Measurements from ENCODE around the gene ZNF793.

ZNF793 gene

DNA sequence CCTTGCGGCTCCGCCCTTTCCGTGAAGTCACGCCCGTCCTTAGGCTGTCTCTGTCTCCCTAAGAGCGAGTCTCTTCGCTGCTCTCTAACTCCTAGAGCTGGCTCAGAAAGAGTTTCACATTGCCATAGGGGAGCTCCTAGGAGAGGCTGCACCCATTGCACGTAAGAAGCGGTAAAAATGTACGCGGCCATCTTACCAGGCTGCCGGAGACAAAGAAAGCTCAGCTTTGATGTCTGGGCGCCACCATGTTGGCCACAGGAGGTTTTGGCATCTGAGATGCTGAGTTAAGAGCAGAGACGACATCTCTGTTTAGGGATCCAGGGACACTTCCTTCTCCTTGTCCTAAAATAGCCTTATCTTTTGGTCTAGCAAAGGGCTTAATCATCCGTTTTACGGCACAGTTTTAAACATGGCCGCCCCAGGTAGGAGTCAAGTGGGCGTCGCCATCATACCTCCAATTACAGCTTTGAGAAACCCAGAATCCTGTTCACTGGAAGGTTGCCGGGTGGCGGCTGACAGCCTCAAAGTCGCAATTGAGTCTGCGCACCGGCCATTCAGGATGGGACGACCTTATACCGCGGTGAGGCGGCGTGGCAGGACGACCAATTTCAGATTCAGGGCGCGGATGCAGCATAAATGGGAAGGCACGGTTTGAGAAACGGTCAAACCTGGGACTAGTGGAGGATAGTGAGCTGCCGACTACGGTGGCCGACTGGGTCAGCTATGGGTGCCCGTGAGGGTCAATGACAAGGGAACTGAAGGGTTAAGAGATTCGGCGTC lies at the start of gene ZNF793:
ZNF793 (plus strand) TSS at position 553 of the 780 bp plus-strand sequence. CDS start 16,501 bp downstream, outside the sequence.
- DNase-seq: peak in 50 of 51 donors; percentile 28 to 96 (median 80)

- peak in 2 of 51 donors; percentile 5 to 45 for DNase-seq
Measured at GRCh38 chr19:37466277-37466797, 40.4 kb upstream of the ZNF793 start.

- DNase-seq: peak; percentile 72 to 97 (median 88)
Measured at GRCh38 chr19:37466798-37467607, 39.7 kb upstream of the ZNF793 start, which contains the start of gene ZNF569. Gene ZNF569 (minus strand): TSS chr19:37467444. CDS start chr19:37444921, 22,523 bp downstream.

DNA sequence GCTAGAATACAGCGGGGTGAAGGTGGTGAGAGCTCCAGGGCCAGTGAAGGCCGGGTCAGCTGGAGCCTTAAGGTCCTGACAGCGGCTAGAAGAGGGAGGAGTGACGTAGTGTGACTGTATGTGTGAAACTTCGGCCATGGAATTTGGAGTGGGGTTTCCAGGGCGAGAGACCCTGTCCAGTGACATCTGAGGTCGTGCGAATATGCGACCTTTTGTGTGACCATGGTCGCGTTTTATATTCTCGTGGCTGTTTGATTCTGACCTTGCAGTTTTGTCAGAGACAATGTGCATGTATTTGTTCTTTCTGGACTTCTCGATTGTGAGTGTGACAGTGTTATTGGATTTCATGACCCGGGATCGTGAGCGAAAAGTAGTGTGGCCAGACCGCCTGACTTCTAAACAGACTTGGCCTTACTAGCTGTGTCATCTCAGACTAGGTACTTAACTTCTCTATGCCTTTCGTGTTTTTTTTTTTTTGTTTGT lies 39.1 kb upstream of the ZNF793 start:
- peak in 1 of 51 donors; percentile 42 for DNase-seq

- DNase-seq: peak; percentile 47 to 96 (median 86)
Measured at GRCh38 chr19:37468961-37469777, 37.6 kb upstream of the ZNF793 start, which contains the start of gene ZNF570. Gene ZNF570 (plus strand): TSS chr19:37469356. CDS start chr19:37470355, 999 bp downstream.

GRCh38 chr19:37470216-37470615 lies 36.5 kb upstream of the ZNF793 start:
- DNase-seq: no peak

DNA sequence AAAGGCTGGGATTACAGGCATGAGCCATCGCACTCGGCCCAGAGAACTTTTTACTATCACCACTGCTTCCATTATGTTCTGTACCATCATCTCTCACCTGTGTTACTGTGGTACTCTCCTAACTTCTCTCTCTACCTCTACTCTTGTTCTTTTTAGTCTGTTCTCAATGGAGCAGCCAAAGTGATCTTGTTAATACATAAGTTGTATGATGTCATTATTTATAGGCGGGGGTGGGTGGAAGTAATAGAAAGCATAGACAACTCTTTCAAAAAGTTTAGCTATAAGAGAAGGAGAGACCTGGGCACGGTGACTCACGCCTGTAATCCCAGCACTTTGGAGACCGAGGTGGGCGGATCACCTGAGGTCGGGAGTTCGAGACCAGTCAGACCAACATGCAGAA lies 34.6 kb upstream of the ZNF793 start:
- no peak for DNase-seq

DNA sequence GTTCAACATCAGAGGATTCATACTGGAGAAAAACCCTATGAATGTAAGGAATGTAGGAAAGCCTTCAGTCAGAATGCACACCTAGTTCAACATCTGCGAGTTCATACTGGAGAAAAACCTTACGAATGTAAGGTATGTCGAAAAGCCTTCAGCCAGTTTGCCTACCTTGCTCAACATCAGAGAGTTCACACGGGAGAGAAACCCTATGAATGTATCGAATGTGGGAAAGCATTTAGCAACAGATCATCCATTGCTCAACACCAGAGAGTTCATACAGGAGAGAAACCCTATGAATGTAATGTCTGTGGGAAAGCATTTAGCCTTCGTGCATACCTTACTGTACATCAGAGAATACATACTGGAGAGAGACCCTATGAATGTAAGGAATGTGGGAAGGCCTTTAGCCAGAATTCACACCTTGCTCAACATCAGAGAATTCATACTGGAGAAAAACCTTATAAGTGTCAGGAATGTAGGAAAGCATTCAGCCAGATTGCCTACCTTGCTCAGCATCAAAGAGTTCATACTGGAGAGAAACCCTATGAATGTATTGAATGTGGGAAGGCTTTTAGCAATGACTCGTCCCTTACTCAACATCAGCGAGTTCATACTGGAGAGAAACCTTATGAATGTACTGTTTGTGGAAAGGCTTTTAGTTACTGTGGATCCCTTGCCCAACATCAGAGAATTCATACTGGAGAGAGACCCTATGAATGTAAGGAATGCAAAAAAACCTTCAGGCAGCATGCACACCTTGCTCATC lies 22.2 kb upstream of the ZNF793 start:
- no peak for DNase-seq

DNA sequence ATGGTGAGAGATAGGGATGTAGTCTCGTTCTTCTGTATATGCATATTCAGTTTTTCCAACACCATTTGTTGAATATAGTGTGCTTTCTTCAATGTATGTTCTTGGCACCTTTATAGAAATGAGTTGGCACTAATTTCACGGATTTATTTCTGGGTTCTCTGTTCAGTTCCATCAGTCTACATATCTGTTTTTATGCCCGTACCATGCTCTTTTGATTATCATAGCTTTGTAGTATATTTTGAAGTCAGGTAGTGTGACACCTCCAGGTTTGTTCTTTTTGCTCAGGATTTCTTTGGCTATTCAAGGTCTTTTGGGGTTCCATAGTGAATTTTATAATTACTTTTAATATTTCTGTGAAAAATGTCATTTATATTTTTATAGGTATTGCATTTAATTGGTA lies 14.5 kb upstream of the ZNF793 start:
- no peak for DNase-seq

DNA sequence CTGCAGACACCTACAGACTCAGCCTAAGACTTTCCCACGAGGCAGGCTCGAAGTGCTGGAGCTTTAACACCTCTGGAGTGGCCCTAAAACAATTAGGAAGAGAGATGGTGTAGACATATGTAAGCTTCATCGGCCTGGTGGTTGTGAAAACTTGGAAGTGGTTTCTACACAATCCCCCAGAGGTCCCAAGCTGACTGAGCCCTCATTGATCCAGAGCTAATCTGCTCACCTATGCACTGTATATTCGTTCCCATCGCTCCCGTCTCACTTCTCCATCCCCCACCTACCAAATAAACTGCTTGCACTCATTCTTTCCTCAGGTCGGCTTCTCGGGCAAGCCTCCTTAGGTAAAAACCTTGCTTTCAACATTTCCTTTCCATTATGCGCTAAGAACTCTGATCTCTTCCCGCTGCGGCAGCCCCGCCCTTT lies 767 bp upstream of the ZNF793 start:
- peak in 4 of 51 donors; percentile 6 to 66 (median 43) for DNase-seq

DNA sequence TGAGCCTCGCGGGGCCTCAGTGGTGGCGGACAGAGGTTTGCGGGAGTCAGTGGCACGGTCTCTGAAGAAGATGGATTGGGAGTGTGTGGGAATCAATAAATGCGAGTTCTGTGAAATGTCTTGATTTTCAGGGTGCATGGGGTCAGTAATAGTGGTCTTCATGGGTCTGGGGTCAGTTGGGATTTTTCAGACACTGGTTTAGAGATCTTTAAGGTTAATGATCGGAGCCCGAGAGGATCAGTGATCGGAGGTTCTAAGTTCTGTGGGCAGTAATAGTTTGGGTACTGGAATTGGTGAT lies 377 bp downstream of the ZNF793 start:
- DNase-seq: peak in 1 of 51 donors; percentile 40

DNA sequence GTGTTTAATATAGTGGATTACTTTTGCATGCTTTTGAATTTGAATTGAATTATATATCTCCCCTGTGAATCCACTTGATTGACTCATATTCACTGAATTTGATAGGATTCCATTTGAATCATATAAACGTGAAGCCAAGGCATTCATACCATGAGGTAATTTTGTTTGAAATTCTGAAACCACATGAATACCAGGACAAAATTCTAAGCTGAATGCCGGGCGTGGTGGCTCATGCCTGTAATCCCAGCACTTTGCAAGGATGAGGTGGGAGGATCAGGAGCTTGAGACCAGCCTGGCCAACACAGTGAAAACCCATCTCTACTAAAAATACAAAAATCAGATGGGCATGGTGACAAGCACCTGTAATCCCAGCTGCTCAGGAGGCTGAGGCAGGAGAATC lies 4.4 kb downstream of the ZNF793 start:
- no peak for DNase-seq

DNA sequence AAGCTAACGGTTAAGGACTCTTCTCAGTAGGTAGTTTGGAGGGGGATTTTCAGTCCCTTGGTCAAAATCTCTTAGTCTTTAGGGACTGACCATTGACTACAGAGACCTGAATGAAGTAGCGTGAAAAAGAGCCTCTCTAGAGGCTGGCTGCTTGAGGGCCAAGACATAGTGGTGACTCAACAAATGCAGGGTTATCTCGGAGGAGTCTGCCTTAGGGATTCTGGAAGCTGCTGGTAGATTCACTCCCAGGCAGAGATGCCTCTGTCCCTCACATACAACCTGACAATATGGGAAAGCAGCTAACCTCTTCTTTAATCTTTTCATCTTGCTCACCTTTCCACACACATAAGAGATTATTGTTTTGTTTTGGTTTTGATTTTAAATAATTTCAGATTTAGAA lies 5.1 kb downstream of the ZNF793 start:
- no peak for DNase-seq

DNA sequence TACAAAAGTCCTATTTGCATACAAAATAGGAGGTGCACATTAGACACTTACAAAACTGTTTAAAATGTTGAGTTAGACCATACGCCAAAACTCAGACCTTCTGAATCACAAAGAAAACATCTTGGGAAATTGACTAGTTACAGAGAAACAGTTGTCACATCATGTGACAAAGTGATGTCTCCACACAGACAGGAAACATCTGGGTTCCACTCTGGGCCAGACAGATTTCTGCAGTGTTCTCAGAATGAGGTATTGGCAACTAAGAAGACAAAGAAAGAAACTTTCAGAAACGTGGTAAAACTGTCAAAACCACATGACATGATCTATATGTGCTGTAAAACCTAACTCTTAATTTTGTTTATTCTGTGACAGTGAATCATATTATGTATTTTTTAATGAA lies 6.7 kb downstream of the ZNF793 start:
- DNase-seq: no peak

- no peak for DNase-seq
Measured at GRCh38 chr19:37519890-37520289, 13.2 kb downstream of the ZNF793 start.

DNA sequence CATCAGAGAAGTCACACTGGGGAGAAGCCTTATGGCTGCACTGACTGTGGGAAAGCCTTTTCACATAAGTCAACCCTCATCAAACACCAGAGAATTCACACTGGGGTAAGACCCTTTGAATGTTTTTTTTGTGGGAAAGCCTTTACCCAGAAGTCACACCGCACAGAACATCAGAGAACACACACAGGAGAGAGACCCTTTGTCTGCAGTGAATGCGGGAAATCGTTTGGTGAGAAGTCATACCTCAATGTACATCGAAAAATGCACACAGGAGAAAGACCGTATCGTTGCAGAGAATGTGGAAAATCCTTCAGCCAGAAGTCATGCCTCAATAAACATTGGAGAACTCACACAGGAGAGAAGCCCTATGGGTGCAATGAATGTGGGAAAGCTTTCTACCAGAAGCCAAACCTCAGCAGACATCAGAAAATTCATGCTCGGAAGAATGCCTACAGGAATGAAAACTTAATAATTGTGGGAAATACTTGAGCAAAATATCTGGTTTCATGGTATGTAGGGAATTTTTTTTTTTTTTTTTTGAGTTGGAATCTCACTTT lies 30.7 kb downstream of the ZNF793 start:
- no peak for DNase-seq

DNA sequence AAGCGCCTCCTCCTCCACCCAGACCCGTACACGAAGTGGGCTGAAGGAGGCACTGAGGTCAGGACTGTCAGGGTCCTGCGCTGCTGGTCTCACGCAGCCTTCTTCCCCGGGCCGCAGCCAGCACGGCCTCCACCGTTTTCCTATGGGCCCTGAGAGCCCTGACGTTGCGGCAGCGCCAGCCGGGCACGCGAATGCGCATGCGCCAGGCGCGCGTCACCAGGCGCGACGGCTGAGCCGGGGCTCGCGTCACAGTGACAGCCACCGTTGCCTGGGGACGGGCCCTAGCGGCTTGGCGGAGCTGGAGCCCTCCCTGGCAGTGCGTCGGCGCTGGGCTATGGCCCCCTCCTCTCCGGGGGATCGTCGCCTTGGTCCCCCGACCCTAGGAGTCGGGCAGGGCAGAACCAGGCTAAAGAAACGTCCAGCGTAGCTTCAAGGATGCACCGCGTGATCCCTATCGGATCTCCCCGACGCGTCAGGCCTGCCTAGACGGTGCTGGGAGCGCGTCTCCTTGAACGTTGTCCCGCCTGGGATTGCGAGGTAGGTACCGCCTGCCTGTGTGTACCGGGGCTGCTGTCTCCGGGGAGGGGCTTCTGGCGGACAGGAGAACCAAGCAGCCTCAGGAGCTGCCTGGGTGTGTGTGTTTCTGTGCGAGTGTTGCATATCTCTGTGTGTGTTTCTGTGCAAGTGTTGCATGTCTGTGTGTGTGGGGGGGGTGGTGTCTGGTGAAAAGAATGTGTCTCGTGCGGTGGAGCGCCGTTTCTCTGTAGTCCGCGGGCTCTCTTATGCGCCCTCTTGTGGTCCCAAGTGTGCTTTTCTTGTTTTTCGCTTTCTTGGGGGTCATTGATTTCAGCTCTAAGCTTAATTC lies 44.6 kb downstream of the ZNF793 start:
- peak in 3 of 51 donors; percentile 4 to 40 (median 25) for DNase-seq

GRCh38 chr19:37563518-37563917 lies 56.8 kb downstream of the ZNF793 start:
- DNase-seq: no peak

All from hypothalamus (tissue), 51 donors.